Measurements from ENCODE around the gene CST11.

The CST11 gene

GRCh38 chr20:23441850-23442313 is 10.8 kb downstream of the CST11 start:
- Histone ChIP-seq H3K18ac (ENCODE audit: low read length) (no peak overlapping the region), H2BK120ac (ENCODE audit: low read depth, low read length) (no peak overlapping the region), H3K36me3 (replicated peaks in 1 of 2; ENCODE audit: control insufficient read depth in 2 of 2, insufficient read depth in 2 of 2, low read length in 2 of 2) (no peaks in the 10 kb centered on the region), H2BK12ac (ENCODE audit: low read length) (no peak overlapping the region), H3K4me1 (ENCODE audit: control insufficient read depth in 2 of 2, insufficient read depth in 1 of 2, low read depth in 1 of 2, low read length in 2 of 2) (peaks cover 0 to 2% of the 10 kb centered on the region in 2 donors), H3K4me3 (ENCODE audit: low read length in 2 of 2) (no peak overlapping the region), H4K8ac (ENCODE audit: low read depth, low read length) (no peak overlapping the region), H2BK15ac (ENCODE audit: low read length) (no peak overlapping the region), H3K14ac (ENCODE audit: low read length) (no peak overlapping the region), H3K27ac (replicated peaks; ENCODE audit: low read length) (no peak overlapping the region), H4K91ac (ENCODE audit: low read depth, low read length, poor library complexity) (no peak overlapping the region), H3K79me1 (ENCODE audit: low read depth, low read length) (no peaks in the 10 kb centered on the region), H3K4ac (ENCODE audit: low read length) (no peak overlapping the region), H3K9ac (ENCODE audit: low read depth, low read length, poor library complexity) (no peak overlapping the region), H3K4me2 (ENCODE audit: insufficient read depth, low read length, poor library complexity, severe bottlenecking) (no peak overlapping the region), H2BK5ac (ENCODE audit: low read length) (no peak overlapping the region), H3K27me3 (ENCODE audit: control insufficient read depth in 3 of 3, insufficient read depth in 3 of 3, low read depth in 1 of 3, low read length in 3 of 3) (peaks cover 0 to 63% (median 0%) of the 10 kb centered on the region in 3 experiments), H3K23ac (ENCODE audit: low read depth, low read length, poor library complexity) (no peak overlapping the region), H3K9me3 (replicated peaks in 1 of 2; ENCODE audit: control insufficient read depth in 2 of 2, insufficient read depth in 1 of 2, low read depth in 1 of 2, low read length in 2 of 2) (peaks cover 0 to 2% of the 10 kb centered on the region in 2 donors), H2AK5ac (ENCODE audit: low read depth, low read length) (no peak overlapping the region), H2AFZ (ENCODE audit: low read length) (no peak overlapping the region)
- no CpG with 5 or more reads among the region's 8 CpGs for WGBS, 2 donors (ENCODE audit: extremely low coverage in 2 of 2, insufficient read length in 2 of 2, insufficient replicate concordance in 1 of 2)
- DNase-seq (ENCODE audit: low spot score): peak; percentile 87

GRCh38 chr20:23440004-23440403 is 12.7 kb downstream of the CST11 start:
- H3K14ac ChIP-seq (ENCODE audit: low read length): no peak overlapping the region
- H3K27me3 ChIP-seq (ENCODE audit: control insufficient read depth in 3 of 3, insufficient read depth in 3 of 3, low read depth in 1 of 3, low read length in 3 of 3): peaks cover 0 to 71% (median 0%) of the 10 kb centered on the region in 3 experiments
- no peak overlapping the region for H2BK15ac ChIP-seq (ENCODE audit: low read length)
- H3K18ac ChIP-seq (ENCODE audit: low read length): no peak overlapping the region
- H4K91ac ChIP-seq (ENCODE audit: low read depth, low read length, poor library complexity): no peak overlapping the region
- H2AFZ ChIP-seq (ENCODE audit: low read length): no peak overlapping the region
- H3K4me2 ChIP-seq (ENCODE audit: insufficient read depth, low read length, poor library complexity, severe bottlenecking): no peak overlapping the region
- no CpG with 5 or more reads among the region's 2 CpGs for WGBS, 2 donors (ENCODE audit: extremely low coverage in 2 of 2, insufficient read length in 2 of 2, insufficient replicate concordance in 1 of 2)
- H4K8ac ChIP-seq (ENCODE audit: low read depth, low read length): no peak overlapping the region
- DNase-seq (ENCODE audit: low spot score): no peak
- no peak overlapping the region for H3K4ac ChIP-seq (ENCODE audit: low read length)
- no peak overlapping the region for H3K4me3 ChIP-seq (ENCODE audit: low read length in 2 of 2)
- no peak overlapping the region for H3K23ac ChIP-seq (ENCODE audit: low read depth, low read length, poor library complexity)
- no peak overlapping the region for H2BK120ac ChIP-seq (ENCODE audit: low read depth, low read length)
- H3K4me1 ChIP-seq (ENCODE audit: control insufficient read depth in 2 of 2, insufficient read depth in 1 of 2, low read depth in 1 of 2, low read length in 2 of 2): no peaks in the 10 kb centered on the region
- H2BK5ac ChIP-seq (ENCODE audit: low read length): no peak overlapping the region
- no peak overlapping the region for H2AK5ac ChIP-seq (ENCODE audit: low read depth, low read length)
- H3K79me1 ChIP-seq (ENCODE audit: low read depth, low read length): no peaks in the 10 kb centered on the region
- H3K9ac ChIP-seq (ENCODE audit: low read depth, low read length, poor library complexity): no peak overlapping the region
- no peak overlapping the region for H2BK12ac ChIP-seq (ENCODE audit: low read length)
- no peaks in the 10 kb centered on the region for H3K36me3 ChIP-seq (replicated peaks in 1 of 2; ENCODE audit: control insufficient read depth in 2 of 2, insufficient read depth in 2 of 2, low read length in 2 of 2)
- peaks cover 0 to 2% of the 10 kb centered on the region in 2 donors for H3K9me3 ChIP-seq (replicated peaks in 1 of 2; ENCODE audit: control insufficient read depth in 2 of 2, insufficient read depth in 1 of 2, low read depth in 1 of 2, low read length in 2 of 2)
- H3K27ac ChIP-seq (replicated peaks; ENCODE audit: low read length): no peak overlapping the region

GRCh38 chr20:23438661-23439060 is 14.0 kb downstream of the CST11 start:
- H4K8ac ChIP-seq (ENCODE audit: low read depth, low read length): no peak overlapping the region
- WGBS, 2 donors (ENCODE audit: extremely low coverage in 2 of 2, insufficient read length in 2 of 2, insufficient replicate concordance in 1 of 2): no CpG with 5 or more reads among the region's 5 CpGs
- no peaks in the 10 kb centered on the region for H3K36me3 ChIP-seq (replicated peaks in 1 of 2; ENCODE audit: control insufficient read depth in 2 of 2, insufficient read depth in 2 of 2, low read length in 2 of 2)
- H3K4me2 ChIP-seq (ENCODE audit: insufficient read depth, low read length, poor library complexity, severe bottlenecking): no peak overlapping the region
- H3K9ac ChIP-seq (ENCODE audit: low read depth, low read length, poor library complexity): no peak overlapping the region
- H3K23ac ChIP-seq (ENCODE audit: low read depth, low read length, poor library complexity): no peak overlapping the region
- H2BK120ac ChIP-seq (ENCODE audit: low read depth, low read length): no peak overlapping the region
- H2BK15ac ChIP-seq (ENCODE audit: low read length): no peak overlapping the region
- no peak overlapping the region for H3K27ac ChIP-seq (replicated peaks; ENCODE audit: low read length)
- H4K91ac ChIP-seq (ENCODE audit: low read depth, low read length, poor library complexity): no peak overlapping the region
- H3K4me1 ChIP-seq (ENCODE audit: control insufficient read depth in 2 of 2, insufficient read depth in 1 of 2, low read depth in 1 of 2, low read length in 2 of 2): no peaks in the 10 kb centered on the region
- no peak overlapping the region for H3K18ac ChIP-seq (ENCODE audit: low read length)
- no peak overlapping the region for H3K4ac ChIP-seq (ENCODE audit: low read length)
- no peak overlapping the region for H2AFZ ChIP-seq (ENCODE audit: low read length)
- no peak overlapping the region for H2AK5ac ChIP-seq (ENCODE audit: low read depth, low read length)
- DNase-seq (ENCODE audit: low spot score): no peak
- H2BK5ac ChIP-seq (ENCODE audit: low read length): no peak overlapping the region
- H3K27me3 ChIP-seq (ENCODE audit: control insufficient read depth in 3 of 3, insufficient read depth in 3 of 3, low read depth in 1 of 3, low read length in 3 of 3): peaks cover 0 to 66% (median 0%) of the 10 kb centered on the region in 3 experiments
- H3K9me3 ChIP-seq (replicated peaks in 1 of 2; ENCODE audit: control insufficient read depth in 2 of 2, insufficient read depth in 1 of 2, low read depth in 1 of 2, low read length in 2 of 2): no peaks in the 10 kb centered on the region
- H2BK12ac ChIP-seq (ENCODE audit: low read length): no peak overlapping the region
- H3K4me3 ChIP-seq (ENCODE audit: low read length in 2 of 2): no peak overlapping the region
- no peak overlapping the region for H3K14ac ChIP-seq (ENCODE audit: low read length)
- H3K79me1 ChIP-seq (ENCODE audit: low read depth, low read length): no peaks in the 10 kb centered on the region

GRCh38 chr20:23437126-23437899 is 15.4 kb downstream of the CST11 start:
- H2AK5ac ChIP-seq (ENCODE audit: low read depth, low read length): no peak overlapping the region
- H3K23ac ChIP-seq (ENCODE audit: low read depth, low read length, poor library complexity): no peak overlapping the region
- H3K4me3 ChIP-seq (ENCODE audit: low read length in 2 of 2): no peak overlapping the region
- no peaks in the 10 kb centered on the region for H3K36me3 ChIP-seq (replicated peaks in 1 of 2; ENCODE audit: control insufficient read depth in 2 of 2, insufficient read depth in 2 of 2, low read length in 2 of 2)
- H3K18ac ChIP-seq (ENCODE audit: low read length): no peak overlapping the region
- no peaks in the 10 kb centered on the region for H3K9me3 ChIP-seq (replicated peaks in 1 of 2; ENCODE audit: control insufficient read depth in 2 of 2, insufficient read depth in 1 of 2, low read depth in 1 of 2, low read length in 2 of 2)
- H3K9ac ChIP-seq (ENCODE audit: low read depth, low read length, poor library complexity): no peak overlapping the region
- H3K14ac ChIP-seq (ENCODE audit: low read length): no peak overlapping the region
- H4K8ac ChIP-seq (ENCODE audit: low read depth, low read length): no peak overlapping the region
- no peak overlapping the region for H2BK12ac ChIP-seq (ENCODE audit: low read length)
- H2AFZ ChIP-seq (ENCODE audit: low read length): no peak overlapping the region
- H3K4me1 ChIP-seq (ENCODE audit: control insufficient read depth in 2 of 2, insufficient read depth in 1 of 2, low read depth in 1 of 2, low read length in 2 of 2): no peaks in the 10 kb centered on the region
- DNase-seq (ENCODE audit: low spot score): no peak
- H3K4ac ChIP-seq (ENCODE audit: low read length): no peak overlapping the region
- WGBS, 2 donors (ENCODE audit: extremely low coverage in 2 of 2, insufficient read length in 2 of 2, insufficient replicate concordance in 1 of 2): no CpG with 5 or more reads among the region's 9 CpGs
- no peak overlapping the region for H4K91ac ChIP-seq (ENCODE audit: low read depth, low read length, poor library complexity)
- H2BK15ac ChIP-seq (ENCODE audit: low read length): no peak overlapping the region
- H2BK120ac ChIP-seq (ENCODE audit: low read depth, low read length): no peak overlapping the region
- H3K4me2 ChIP-seq (ENCODE audit: insufficient read depth, low read length, poor library complexity, severe bottlenecking): no peak overlapping the region
- peaks cover 0 to 53% (median 0%) of the 10 kb centered on the region in 3 experiments for H3K27me3 ChIP-seq (ENCODE audit: control insufficient read depth in 3 of 3, insufficient read depth in 3 of 3, low read depth in 1 of 3, low read length in 3 of 3)
- H3K27ac ChIP-seq (replicated peaks; ENCODE audit: low read length): no peak overlapping the region
- H3K79me1 ChIP-seq (ENCODE audit: low read depth, low read length): no peaks in the 10 kb centered on the region
- no peak overlapping the region for H2BK5ac ChIP-seq (ENCODE audit: low read length)

Data from neuronal stem cell (in vitro differentiated cells).